BLaER1 (cell line): Measurements from ENCODE around the gene POLR3A.
"Not testable (repeated sequence)": the region's sequence is repeated elsewhere in the genome, so short reads cannot be mapped to it uniquely, and the experiment has no call there.

ENCODE experiments used
- H3K27ac ChIP-seq: shearing (Covaris generic); formaldehyde crosslinking; 2 replicates; pipeline ENCODE4 v1.8.1; 2022
- H3K27me3 ChIP-seq: shearing (Covaris generic); formaldehyde crosslinking; 2 replicates; pipeline ENCODE4 v1.8.1; 2022
- H3K36me3 ChIP-seq: shearing (Covaris generic); formaldehyde crosslinking; 2 replicates; pipeline ENCODE4 v1.8.1; 2022
- H3K4me1 ChIP-seq: shearing (Covaris generic); formaldehyde crosslinking; 2 replicates; pipeline ENCODE4 v1.8.1; 2022
- H3K4me2 ChIP-seq: shearing (Covaris generic); formaldehyde crosslinking; 2 replicates; pipeline ENCODE4 v1.8.1; 2022
- H3K4me3 ChIP-seq: shearing (Covaris generic); formaldehyde crosslinking; 2 replicates; pipeline ENCODE4 v1.8.1; 2022
- H3K9ac ChIP-seq: shearing (Covaris generic); formaldehyde crosslinking; 2 replicates; pipeline ENCODE4 v1.8.1; 2022
- H3K9me3 ChIP-seq: shearing (Covaris generic); formaldehyde crosslinking; 2 replicates; pipeline ENCODE4 v1.8.1; 2022
- H4K20me1 ChIP-seq: shearing (Covaris generic); formaldehyde crosslinking; 2 replicates; pipeline ENCODE4 v1.8.1; 2022
- Cebpa-rat ChIP-seq: shearing (Covaris generic); IDR thresholded peaks from 2 replicates; pipeline ENCODE4 v1.8.1; 2022

The POLR3A gene

DNA sequence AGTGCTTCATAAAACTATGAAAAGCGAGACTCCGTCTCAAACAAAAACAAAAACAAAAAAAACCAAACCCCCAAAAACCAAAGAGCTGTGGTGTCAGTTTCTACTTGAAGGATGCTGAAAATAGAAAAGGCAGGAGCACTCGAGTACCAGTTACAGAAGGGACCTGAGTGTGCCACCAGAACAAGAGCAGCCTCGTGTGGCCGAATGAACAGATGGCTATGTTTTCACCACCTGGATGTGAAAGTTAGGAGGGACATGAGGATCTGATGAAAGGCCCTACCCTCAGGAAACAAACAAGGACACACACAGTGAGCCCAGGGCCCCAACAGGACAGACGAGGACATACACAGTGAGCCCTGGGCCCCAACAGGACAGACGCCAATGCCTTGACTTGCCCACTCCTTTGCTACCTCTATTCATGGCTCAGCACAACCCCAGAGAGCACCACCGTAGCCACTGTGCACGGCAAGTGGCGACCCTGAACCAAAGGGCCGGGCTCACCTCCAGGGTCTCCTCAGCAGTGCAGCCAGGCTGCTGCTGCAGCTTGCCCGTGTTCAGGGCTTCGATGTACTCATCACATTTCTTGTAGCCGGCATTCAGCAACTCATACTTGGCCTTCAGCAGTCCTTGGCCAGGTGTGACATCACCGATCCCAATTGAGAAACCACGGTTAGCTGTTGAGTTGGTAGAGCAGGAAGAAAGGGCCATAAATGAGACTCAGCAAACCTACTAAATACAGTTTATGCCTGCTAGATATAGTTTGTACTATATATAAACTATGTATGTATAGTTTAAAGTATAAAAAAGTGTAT, 24.9 kb downstream of the POLR3A start:
- peaks cover under 1% of the 10 kb centered on the region; the same call in 1 of the 2 replicates for H3K9me3 ChIP-seq
- H3K4me3 ChIP-seq = no peak overlapping the region
- TF ChIP-seq Cebpa-rat = no peak
- peaks cover 6% of the 10 kb centered on the region; the same call in 1 of the 2 replicates for H4K20me1 ChIP-seq
- no peaks in the 10 kb centered on the region for H3K4me1 ChIP-seq
- H3K9ac ChIP-seq = no peak overlapping the region
- H3K36me3 ChIP-seq = peaks cover 96% of the 10 kb centered on the region
- H3K4me2 ChIP-seq = no peak overlapping the region
- H3K27ac ChIP-seq = no peak overlapping the region
- no peaks in the 10 kb centered on the region for H3K27me3 ChIP-seq

DNA sequence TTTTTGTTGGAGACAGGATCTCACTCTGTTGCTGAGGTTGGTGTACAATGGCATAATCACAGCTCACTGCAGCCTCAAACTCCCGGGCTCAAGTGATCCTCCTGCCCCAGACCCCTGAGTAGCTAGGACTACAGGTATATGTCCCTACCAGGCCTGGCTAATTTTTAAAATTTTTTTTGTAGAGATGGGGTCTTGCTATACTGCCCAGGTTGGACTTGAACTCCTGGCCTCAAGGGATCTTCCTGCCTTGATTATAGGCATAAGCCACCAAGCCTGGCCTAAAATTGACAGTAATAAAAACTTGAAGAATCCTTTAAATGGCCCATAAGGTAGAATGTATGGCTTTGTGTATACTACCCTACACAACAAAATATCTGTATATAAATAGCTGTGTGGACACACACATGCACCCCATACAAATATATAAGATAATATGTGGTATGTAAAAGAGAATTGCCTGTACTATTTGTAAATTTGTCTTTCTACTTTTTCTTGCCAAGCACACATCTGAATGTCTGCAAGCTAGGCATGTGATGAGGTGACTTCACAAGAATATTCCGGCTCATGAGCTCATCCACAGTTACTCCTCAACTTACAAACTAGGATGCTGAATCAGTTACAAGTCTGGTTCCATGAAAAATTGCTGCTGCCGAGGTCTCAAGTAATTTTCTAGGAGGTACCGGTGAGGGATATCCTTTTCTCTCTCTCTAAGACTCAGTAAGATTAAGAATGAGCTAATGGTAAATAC, 26.6 kb downstream of the POLR3A start:
- H3K4me1 ChIP-seq = no peaks in the 10 kb centered on the region
- H3K36me3 ChIP-seq = peaks cover 93% of the 10 kb centered on the region
- peaks cover 4% of the 10 kb centered on the region; the same call in 1 of the 2 replicates for H3K9me3 ChIP-seq
- H4K20me1 ChIP-seq = peaks cover 6% of the 10 kb centered on the region; the same call in 1 of the 2 replicates
- no peak overlapping the region for H3K27ac ChIP-seq
- H3K27me3 ChIP-seq = no peaks in the 10 kb centered on the region
- no peak for TF ChIP-seq Cebpa-rat
- no peak overlapping the region for H3K9ac ChIP-seq
- no peak overlapping the region for H3K4me2 ChIP-seq
- H3K4me3 ChIP-seq = no peak overlapping the region

DNA sequence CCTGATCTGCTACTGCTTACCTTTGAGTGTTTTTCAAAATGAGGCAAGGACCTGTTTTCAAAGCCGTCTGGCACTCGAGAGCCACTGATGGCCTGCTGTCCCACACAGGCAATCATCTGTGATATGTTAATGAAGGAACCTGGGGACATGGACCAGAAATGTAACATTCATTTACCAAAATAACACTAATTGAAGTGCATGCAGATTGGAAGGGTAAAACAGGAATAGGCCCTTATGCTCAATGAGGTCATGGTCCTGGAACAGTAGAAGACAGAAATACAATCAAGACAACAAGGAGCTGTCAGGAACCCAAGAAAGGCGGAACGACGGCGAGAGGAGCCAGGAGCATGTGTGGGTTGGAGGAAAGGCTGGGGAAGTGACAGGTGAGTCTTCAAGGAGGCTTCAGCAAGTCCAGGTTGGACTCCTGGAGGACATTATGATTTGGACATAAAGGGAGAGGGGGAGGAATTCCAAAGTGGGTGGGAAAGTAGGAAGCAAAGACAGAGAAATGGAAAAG, 28.3 kb downstream of the POLR3A start:
- no peak for TF ChIP-seq Cebpa-rat
- no peaks in the 10 kb centered on the region for H3K4me1 ChIP-seq
- H3K9me3 ChIP-seq = peaks cover 4% of the 10 kb centered on the region; the same call in 1 of the 2 replicates
- no peak overlapping the region for H3K27ac ChIP-seq
- H3K9ac ChIP-seq = no peak overlapping the region
- H4K20me1 ChIP-seq = peaks cover 6% of the 10 kb centered on the region; the same call in 1 of the 2 replicates
- H3K36me3 ChIP-seq = peaks cover 77% of the 10 kb centered on the region
- no peaks in the 10 kb centered on the region for H3K27me3 ChIP-seq
- no peak overlapping the region for H3K4me2 ChIP-seq
- no peak overlapping the region for H3K4me3 ChIP-seq

DNA sequence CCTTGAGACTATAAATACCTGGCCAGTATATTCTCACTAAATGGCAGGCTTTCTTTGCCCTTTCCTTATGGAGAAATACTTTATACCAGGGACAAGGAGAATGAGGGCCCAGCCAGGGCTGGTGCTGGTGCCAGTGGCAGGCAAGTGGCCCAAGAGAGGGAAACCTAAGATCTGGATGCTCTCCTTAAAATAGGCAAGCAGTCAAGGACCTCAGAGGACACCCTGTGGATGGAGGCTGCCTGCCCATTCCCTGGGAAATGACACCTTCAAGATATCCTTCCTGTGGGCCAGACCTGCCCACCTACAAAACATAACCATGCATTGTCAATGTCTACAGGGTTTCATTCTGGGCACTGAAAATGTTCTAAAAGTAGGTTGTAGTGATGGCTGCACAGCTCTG, 29.1 kb downstream of the POLR3A start:
- Histone ChIP-seq H3K9ac (no peak overlapping the region), H3K4me1 (no peaks in the 10 kb centered on the region), H3K27ac (no peak overlapping the region), H3K9me3 (peaks cover 4% of the 10 kb centered on the region; the same call in 1 of the 2 replicates), H3K4me3 (no peak overlapping the region), H3K27me3 (no peaks in the 10 kb centered on the region), H4K20me1 (peaks cover 6% of the 10 kb centered on the region; the same call in 1 of the 2 replicates), H3K4me2 (no peak overlapping the region), H3K36me3 (peaks cover 69% of the 10 kb centered on the region)
- no peak for TF ChIP-seq Cebpa-rat

DNA sequence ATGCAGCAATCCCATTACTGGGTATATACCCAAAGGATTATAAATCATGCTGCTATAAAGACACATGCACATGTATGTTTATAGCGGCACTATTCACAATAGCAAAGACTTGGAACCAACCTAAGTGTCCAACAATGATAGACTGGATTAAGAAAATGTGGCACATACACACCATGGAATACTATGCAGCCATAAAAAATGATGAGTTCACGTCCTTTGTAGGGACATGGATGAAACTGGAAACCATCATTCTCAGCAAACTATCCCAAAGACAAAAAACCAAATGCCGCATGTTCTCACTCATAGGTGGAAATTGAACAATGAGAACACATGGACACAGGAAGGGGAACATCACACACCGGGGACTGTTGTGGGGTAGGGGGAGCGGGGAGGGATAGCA, 30.5 kb downstream of the POLR3A start:
- H3K27ac ChIP-seq, H3K9ac ChIP-seq, H3K4me1 ChIP-seq, H4K20me1 ChIP-seq, H3K4me3 ChIP-seq, H3K27me3 ChIP-seq, H3K9me3 ChIP-seq, H3K4me2 ChIP-seq: not testable (repeated sequence)
- peaks cover 61% of the 10 kb centered on the region for H3K36me3 ChIP-seq

DNA sequence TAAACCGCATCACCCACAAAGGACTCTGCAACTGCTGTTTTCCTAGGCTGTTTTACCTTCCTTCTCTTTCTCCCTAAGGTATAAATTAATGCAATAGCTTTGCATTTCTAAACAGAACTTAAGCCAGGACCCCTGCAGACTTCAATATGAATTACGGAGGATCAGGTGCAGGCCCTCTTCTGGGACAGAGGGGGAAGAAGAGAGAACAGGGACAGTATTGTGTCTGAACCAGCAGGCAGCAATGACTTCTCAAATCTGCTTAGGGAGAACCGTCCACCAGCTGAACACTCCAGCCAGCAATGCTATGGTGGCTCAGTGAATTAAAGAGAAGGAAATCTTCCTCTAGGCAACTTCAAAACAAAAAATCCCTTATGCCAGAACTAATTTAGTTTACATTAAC, 35.7 kb downstream of the POLR3A start:
- Histone ChIP-seq H3K4me1 (no peaks in the 10 kb centered on the region), H3K9me3 (no peaks in the 10 kb centered on the region), H4K20me1 (no peaks in the 10 kb centered on the region), H3K4me2 (no peak overlapping the region), H3K4me3 (no peak overlapping the region), H3K27me3 (no peaks in the 10 kb centered on the region), H3K9ac (no peak overlapping the region), H3K27ac (no peak overlapping the region), H3K36me3 (peaks cover 61% of the 10 kb centered on the region)
- TF ChIP-seq Cebpa-rat = no peak

DNA sequence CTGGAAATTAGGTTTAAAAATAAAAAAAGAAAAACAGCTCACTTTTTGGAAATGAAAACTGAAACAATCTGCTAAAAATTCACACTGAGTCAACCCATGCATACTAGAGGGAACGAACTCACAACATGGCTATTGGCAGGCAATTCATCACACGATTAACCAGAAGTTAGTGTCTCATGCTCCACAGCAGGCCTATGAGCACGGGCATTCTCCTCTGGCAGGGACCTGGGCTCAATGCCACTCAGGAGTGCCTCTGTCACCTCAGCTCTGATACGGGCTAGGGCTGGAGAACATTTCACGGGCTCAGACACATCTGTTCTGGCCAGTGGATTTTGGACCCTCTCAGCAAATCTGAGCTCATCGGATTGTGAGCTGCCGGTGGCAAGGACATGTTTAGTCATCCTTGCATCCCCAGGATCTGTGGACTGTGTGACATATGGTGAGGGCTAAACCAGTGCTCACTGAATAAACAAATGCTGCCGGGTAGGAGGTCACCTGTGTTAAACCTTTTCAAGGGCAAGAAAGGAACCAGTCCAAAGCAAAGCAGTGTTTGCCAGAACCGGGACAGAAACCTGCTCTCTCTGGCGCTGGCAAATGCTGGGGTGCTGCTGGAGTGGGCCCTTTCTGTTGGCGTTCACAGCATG, 40.1 kb downstream of the POLR3A start:
- Histone ChIP-seq H4K20me1 (0 out of 2 replicates have a peak, but pooled peaks cover 7% of the 10 kb centered on the region), H3K4me3 (no peak overlapping the region), H3K27ac (no peak overlapping the region), H3K27me3 (no peaks in the 10 kb centered on the region), H3K9ac (no peak overlapping the region), H3K9me3 (no peaks in the 10 kb centered on the region), H3K36me3 (peaks cover 100% of the 10 kb centered on the region), H3K4me1 (no peaks in the 10 kb centered on the region), H3K4me2 (no peak overlapping the region)
- no peak for TF ChIP-seq Cebpa-rat

DNA sequence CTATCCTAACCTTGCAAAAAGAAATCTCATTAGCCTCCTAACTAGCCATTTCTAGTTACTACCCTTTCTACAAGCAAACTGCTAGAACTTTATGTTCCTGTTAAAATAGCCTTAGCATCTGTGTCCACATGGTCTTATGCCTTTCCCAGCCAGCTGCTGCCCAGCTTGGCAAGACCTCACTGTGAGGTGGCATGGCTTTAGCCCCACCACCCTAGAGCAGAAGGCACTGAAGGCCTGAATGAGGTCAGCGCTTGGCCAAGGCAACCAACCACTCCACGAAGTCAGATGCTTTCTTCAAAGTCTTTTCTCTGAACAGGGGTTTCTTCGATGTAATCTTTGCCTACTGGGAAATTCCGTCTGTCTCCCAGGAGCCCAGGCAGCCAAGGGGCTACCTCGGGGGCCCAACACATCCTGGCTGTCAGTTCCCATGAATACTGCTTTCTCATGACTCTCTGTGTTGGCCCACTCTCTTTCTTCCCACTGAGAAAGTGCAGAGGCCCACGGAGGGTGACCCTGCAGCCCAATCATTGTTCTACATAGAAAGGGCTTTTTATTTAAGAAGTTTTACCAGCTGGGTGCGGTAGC, 41.6 kb downstream of the POLR3A start:
- Histone ChIP-seq H3K36me3 (peaks cover 100% of the 10 kb centered on the region), H3K4me3 (no peak overlapping the region), H3K4me2 (no peak overlapping the region), H3K9me3 (no peaks in the 10 kb centered on the region), H3K27me3 (no peaks in the 10 kb centered on the region), H3K9ac (no peak overlapping the region), H3K4me1 (no peaks in the 10 kb centered on the region), H3K27ac (no peak overlapping the region), H4K20me1 (0 out of 2 replicates have a peak, but pooled peaks cover 7% of the 10 kb centered on the region)
- TF ChIP-seq Cebpa-rat = no peak

DNA sequence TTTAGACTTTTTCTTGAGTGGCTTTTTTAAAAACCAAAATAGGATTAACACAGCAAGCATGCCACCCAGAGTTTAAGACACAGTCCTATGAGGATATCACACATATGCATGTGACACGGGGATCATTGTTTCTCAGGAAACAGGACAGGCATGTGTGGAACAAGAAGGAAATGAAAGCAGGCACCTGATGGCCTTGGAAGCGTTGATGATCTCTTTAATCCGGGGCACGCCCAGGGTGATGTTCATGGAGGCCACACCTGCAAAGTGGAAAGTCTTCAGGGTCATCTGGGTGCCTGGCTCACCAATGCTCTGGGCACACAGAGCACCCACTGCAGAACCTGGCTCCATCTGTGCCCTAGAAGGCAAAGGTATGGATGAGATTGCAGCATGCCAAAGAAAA, 44.3 kb downstream of the POLR3A start:
- Histone ChIP-seq H3K27ac (no peak overlapping the region), H3K36me3 (peaks cover 98% of the 10 kb centered on the region), H3K9ac (no peak overlapping the region), H3K27me3 (no peaks in the 10 kb centered on the region), H3K4me2 (no peak overlapping the region), H3K4me1 (no peaks in the 10 kb centered on the region), H4K20me1 (0 out of 2 replicates have a peak, but pooled peaks cover 7% of the 10 kb centered on the region), H3K4me3 (no peak overlapping the region), H3K9me3 (no peaks in the 10 kb centered on the region)
- TF ChIP-seq Cebpa-rat = no peak
